Measurements from ENCODE around the gene MAGI1. TPM values are rescaled to one million over a fixed set of nuclear protein-coding genes. Genes with fewer than 3 reads are reported as not detected.

MAGI1 gene
- total RNA-seq, 3 donors from 2014 or later (not counting 1 experiment from before 2014, with no cell fraction given) = not detected

GRCh38 chr3:65419233-65419632 lies 619.5 kb downstream of the MAGI1 start:
- Histone ChIP-seq H3K36me3 (ENCODE audit: control insufficient read depth, insufficient read depth, low read length) (no peaks in the 10 kb centered on the region), H3K27ac (ENCODE audit: low read length) (no peak overlapping the region), H3K27me3 (ENCODE audit: control insufficient read depth, insufficient read depth, low read length) (no peaks in the 10 kb centered on the region), H3K9me3 (ENCODE audit: control insufficient read depth, insufficient read depth, low read length) (no peaks in the 10 kb centered on the region), H3K4me3 (ENCODE audit: low read length) (no peak overlapping the region), H3K4me1 (ENCODE audit: control insufficient read depth, insufficient read depth, low read length) (no peaks in the 10 kb centered on the region)
- 80% methylated on average over 1 of the region's 2 CpGs for WGBS (ENCODE audit: insufficient coverage)
- TF ChIP-seq CTCF (IDR thresholded peaks at IDR 0.05) = no peak
- H3K4me1 Mint-ChIP-seq = no peaks in the 10 kb centered on the region
- H3K27ac Mint-ChIP-seq = no peak overlapping the region
- H3K9me3 Mint-ChIP-seq = peaks cover 6 to 12% of the 10 kb centered on the region in 2 donors
- DNase-seq = no peak
- H3K4me3 Mint-ChIP-seq = no peak overlapping the region
- no peaks in the 10 kb centered on the region for H3K36me3 Mint-ChIP-seq
- intact Hi-C loops (cut with micrococcal nuclease) = no loop called here
- no peaks in the 10 kb centered on the region for H3K27me3 Mint-ChIP-seq (ENCODE audit: low read depth in 2 of 2)
- no peak for ATAC-seq

- Histone ChIP-seq H3K36me3 (ENCODE audit: control insufficient read depth, insufficient read depth, low read length) (no peaks in the 10 kb centered on the region), H3K27ac (ENCODE audit: low read length) (no peak overlapping the region), H3K27me3 (ENCODE audit: control insufficient read depth, insufficient read depth, low read length) (no peaks in the 10 kb centered on the region), H3K4me3 (ENCODE audit: low read length) (no peak overlapping the region), H3K9me3 (ENCODE audit: control insufficient read depth, insufficient read depth, low read length) (no peaks in the 10 kb centered on the region), H3K4me1 (ENCODE audit: control insufficient read depth, insufficient read depth, low read length) (no peaks in the 10 kb centered on the region)
- TF ChIP-seq CTCF (IDR thresholded peaks at IDR 0.05) = no peak
- intact Hi-C loops (cut with micrococcal nuclease) = no loop called here
- Mint-ChIP-seq H3K27ac (no peak overlapping the region), H3K36me3 (no peaks in the 10 kb centered on the region), H3K4me1 (no peaks in the 10 kb centered on the region), H3K27me3 (ENCODE audit: low read depth in 2 of 2) (no peaks in the 10 kb centered on the region), H3K9me3 (peaks cover 5 to 6% of the 10 kb centered on the region in 2 donors), H3K4me3 (no peak overlapping the region)
- no peak for DNase-seq
- WGBS (ENCODE audit: insufficient coverage) = 87% methylated on average over 3 of the region's 3 CpGs
- no peak for ATAC-seq
Measured at GRCh38 chr3:65413891-65414290, 624.8 kb downstream of the MAGI1 start.

GRCh38 chr3:65412588-65412987 lies 626.1 kb downstream of the MAGI1 start:
- DNase-seq (no peak), ATAC-seq (no peak)
- H3K9me3 ChIP-seq (ENCODE audit: control insufficient read depth, insufficient read depth, low read length) = no peaks in the 10 kb centered on the region
- H3K4me3 ChIP-seq (ENCODE audit: low read length) = no peak overlapping the region
- no peak for TF ChIP-seq CTCF (IDR thresholded peaks at IDR 0.05)
- Mint-ChIP-seq H3K4me1 (no peaks in the 10 kb centered on the region), H3K27me3 (ENCODE audit: low read depth in 2 of 2) (no peaks in the 10 kb centered on the region), H3K27ac (no peak overlapping the region), H3K4me3 (no peak overlapping the region), H3K9me3 (peaks cover 7 to 8% of the 10 kb centered on the region in 2 donors), H3K36me3 (no peaks in the 10 kb centered on the region)
- H3K4me1 ChIP-seq (ENCODE audit: control insufficient read depth, insufficient read depth, low read length) = no peaks in the 10 kb centered on the region
- no peak overlapping the region for H3K27ac ChIP-seq (ENCODE audit: low read length)
- no peaks in the 10 kb centered on the region for H3K27me3 ChIP-seq (ENCODE audit: control insufficient read depth, insufficient read depth, low read length)
- no peaks in the 10 kb centered on the region for H3K36me3 ChIP-seq (ENCODE audit: control insufficient read depth, insufficient read depth, low read length)
- 45% methylated on average over 2 of the region's 2 CpGs for WGBS (ENCODE audit: insufficient coverage)
- intact Hi-C loops (cut with micrococcal nuclease) = no loop called here

- H3K9me3 Mint-ChIP-seq = peaks cover 7 to 8% of the 10 kb centered on the region in 2 donors
- intact Hi-C loops (cut with micrococcal nuclease) = no loop called here
- TF ChIP-seq CTCF (IDR thresholded peaks at IDR 0.05) = no peak
- no peak for ATAC-seq
- no peaks in the 10 kb centered on the region for H3K36me3 Mint-ChIP-seq
- H3K4me3 ChIP-seq (ENCODE audit: low read length) = no peak overlapping the region
- H3K4me3 Mint-ChIP-seq = no peak overlapping the region
- no peak overlapping the region for H3K27ac ChIP-seq (ENCODE audit: low read length)
- no peaks in the 10 kb centered on the region for H3K9me3 ChIP-seq (ENCODE audit: control insufficient read depth, insufficient read depth, low read length)
- no peaks in the 10 kb centered on the region for H3K4me1 Mint-ChIP-seq
- WGBS (ENCODE audit: insufficient coverage) = 60% methylated on average over 3 of the region's 3 CpGs
- no peaks in the 10 kb centered on the region for H3K36me3 ChIP-seq (ENCODE audit: control insufficient read depth, insufficient read depth, low read length)
- H3K27me3 ChIP-seq (ENCODE audit: control insufficient read depth, insufficient read depth, low read length) = no peaks in the 10 kb centered on the region
- H3K4me1 ChIP-seq (ENCODE audit: control insufficient read depth, insufficient read depth, low read length) = no peaks in the 10 kb centered on the region
- no peak overlapping the region for H3K27ac Mint-ChIP-seq
- H3K27me3 Mint-ChIP-seq (ENCODE audit: low read depth in 2 of 2) = no peaks in the 10 kb centered on the region
- DNase-seq = no peak
Measured at GRCh38 chr3:65411367-65411766, 627.4 kb downstream of the MAGI1 start.

Measured in natural killer cell (primary cell).